GM19463 (cell line): ENCODE data around the gene TGM3.

Experiments used
- ATAC-seq: cut with Tn5 transposase; IDR thresholded peaks from one replicate; pipeline ENCODE4 v1.9.1; 2021; ENCODE audit warnings: mild to moderate bottlenecking, moderate library complexity; ENCODE audit not compliant: unreplicated experiment

The TGM3 gene

DNA sequence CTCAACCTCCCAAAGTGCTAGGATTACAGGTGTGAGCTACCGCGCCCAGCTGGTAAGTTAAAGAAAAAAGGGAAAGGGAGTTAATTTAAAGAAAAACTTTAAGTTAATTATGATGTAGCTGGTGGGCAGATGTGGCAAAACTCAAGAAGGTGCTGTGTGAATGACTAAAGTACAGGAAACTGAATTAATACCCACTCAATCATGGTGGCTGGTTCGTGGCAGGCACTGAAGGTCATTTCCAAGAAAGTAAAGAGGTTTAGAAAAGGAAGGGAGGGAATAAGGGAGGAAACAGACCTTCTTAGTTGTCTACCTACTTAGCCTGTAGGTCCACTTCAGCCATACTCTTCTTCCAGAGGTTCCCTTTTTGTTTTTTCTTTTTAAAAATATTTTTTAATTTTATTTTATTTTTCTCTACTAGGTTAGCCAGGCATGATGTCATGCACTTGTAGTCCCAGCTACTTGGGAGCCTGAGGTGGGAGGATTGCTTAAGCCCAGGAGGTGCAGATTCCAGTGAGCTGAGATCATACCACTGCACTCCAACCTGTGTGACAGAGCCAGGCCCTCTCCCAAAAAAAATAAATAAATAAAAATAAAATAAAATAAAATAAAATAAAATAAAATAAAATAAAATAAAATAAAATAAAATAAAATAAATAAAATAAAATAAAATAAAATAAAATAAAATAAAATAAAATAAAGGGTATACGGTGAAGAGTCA, 11.9 kb upstream of the TGM3 start:
- no peak for ATAC-seq

DNA sequence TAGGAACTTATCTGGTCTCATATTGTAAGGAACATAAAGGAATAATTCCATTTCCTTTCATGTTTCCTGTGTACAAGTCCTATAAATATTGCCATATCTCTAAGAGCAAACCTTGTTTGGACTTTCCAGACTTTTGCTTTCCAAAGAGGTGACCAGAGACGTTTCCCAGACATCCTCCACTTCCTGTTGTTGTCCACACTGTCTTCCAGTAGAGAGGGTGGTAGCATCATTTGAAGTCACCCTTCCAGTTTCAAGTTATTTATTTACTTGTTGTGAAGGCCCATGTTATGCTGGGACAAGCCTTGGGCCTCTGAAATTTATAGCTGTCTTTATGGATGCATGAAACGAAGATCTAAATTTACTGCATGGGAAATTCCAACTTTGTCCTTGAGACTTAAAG, 10.6 kb upstream of the TGM3 start:
- ATAC-seq = no peak

DNA sequence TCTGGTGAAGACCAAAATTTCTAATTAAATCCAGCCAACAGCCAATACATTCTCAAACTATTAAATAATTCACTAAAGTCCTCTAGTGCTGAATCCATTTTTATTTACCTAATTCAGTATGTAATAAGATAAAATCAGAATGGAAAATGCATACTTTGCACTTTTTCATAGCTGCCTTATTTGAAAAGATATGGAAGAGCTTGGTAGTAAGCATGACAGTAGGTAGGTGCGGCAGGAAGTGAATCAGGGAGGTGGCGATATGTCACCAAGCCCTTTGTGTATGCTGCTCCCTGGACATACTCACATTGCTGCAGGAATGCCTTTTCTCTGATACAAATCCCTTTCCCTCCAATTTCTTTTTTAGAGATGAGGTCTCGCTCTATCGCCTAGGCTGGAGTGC, 10.2 kb upstream of the TGM3 start:
- no peak for ATAC-seq

DNA sequence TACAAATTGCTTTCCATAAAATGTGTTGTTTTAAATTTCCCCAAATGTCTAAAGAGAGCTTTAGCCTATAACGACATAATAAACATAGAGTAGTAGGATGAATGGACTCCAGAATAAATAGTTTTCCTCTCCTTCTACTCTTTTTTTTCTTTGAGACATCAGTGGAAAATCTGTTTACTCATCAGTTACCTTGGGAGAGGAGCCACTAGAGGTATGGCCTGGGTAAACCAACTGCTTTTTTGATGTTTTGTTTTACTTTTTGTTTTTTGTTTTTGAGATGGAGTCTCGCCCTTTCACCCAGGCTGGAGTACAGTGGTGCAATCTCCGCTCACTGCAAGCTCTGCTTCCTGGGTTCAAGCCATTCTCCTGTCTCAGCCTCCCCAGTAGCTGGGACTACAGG, 8.3 kb upstream of the TGM3 start:
- no peak for ATAC-seq

DNA sequence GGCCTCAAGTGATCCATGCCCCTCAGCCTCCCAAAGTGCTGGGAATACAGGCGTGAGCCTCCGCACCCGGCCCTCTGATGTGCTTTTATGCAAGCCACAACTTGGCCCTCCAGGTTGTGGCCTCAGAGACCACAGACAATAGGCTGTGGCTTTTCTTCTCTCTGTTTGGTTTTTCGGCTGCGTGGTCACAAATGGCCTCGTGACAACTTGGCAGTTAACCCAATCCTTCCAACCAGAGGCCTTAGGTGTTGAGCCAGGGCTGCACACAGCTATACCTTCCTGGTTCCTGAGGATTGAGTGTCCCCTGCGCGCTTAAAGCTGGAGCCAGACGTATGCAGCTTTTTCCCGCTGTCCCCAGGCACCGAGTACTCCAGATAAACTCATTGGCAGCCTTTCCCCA, 6.3 kb upstream of the TGM3 start:
- no peak for ATAC-seq

DNA sequence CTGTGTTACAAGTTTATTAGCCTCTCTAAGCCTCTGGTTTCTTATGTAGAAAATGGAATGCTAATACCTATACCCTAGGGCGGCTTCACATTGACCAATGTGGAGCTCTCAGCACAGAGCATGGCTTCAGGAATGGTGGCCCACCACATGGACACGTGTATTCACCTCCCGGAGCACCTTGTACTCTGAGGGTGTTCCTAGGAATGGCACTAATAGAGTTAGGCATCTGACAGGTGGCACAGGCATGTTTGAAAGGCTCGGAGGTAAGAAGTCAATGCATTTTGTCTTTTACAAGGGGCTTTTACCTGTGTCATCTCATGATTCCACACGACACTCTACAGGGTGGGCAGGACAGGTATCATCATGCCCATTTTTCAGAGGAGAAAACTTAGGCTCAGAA, 5.3 kb upstream of the TGM3 start:
- no peak for ATAC-seq

DNA sequence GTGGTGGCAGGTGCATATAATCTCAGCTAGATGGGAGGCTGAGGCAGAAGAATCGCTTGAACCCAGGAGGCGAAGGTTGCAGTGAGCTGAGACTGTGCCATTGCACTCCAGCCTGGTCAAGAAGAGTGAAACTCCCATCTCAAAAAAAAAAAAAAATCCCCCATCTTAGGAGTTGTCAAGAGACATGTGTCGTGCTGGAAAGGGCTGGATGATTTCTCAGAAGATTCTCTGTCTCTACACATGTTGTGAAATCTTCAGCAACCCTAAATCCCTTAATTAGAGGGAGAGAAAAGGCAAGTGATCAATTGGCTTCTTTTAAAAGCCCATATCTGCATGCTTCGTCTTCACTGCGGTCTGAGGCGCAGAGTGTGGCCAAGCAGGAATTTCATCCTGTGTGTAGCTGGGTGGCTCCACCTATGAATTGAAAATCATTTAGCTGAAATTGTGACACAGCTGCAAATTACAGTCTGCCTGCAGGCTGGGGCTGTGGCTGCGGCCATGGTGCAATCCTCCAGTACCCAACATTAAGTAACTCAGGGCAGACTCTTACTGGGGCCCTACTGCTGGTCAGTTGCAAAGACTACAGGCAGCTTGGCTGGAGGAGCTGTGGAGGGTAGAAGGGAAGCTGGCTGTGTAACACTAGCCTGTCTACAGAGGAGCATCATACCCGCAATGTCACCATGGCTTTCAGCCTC, 3.2 kb upstream of the TGM3 start:
- no peak for ATAC-seq

DNA sequence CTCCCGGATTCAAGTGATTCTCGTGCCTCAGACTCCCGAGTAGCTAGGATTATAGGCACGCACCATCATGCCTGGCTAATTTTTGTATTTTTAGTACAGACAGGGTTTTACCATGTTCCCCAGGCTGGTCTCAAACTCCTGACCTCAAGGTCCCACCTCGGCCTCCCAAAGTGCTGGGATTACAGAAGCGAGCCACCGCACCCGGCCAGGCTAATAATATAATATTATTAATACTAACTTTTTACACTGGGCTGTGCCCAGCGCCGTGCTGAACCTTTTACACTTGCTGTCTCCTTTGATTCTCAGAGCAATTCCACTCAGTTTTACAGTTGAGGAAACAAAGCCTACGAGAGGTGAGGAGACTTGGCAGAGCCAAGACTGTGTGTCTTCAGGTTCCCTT, 2.3 kb upstream of the TGM3 start:
- no peak for ATAC-seq

DNA sequence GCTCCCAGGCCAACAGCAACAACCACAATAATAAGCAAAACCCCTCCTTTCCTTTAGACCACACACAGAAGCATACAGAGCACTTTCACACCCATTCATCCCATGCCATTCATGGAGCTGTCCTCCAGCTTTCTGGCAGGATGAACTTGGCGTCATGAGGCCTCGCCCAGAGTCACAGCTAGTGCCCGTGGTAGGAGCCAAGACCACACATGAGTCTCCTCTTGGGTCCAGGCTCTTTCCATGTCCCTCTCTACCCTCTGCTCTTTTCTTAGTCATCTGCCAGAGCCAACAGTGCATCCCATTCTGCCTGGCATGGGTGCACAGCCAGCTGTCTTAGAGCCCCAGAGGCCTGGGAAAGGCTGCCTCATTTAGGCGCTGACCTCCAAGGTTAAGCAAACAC, 1.8 kb upstream of the TGM3 start:
- no peak for ATAC-seq

DNA sequence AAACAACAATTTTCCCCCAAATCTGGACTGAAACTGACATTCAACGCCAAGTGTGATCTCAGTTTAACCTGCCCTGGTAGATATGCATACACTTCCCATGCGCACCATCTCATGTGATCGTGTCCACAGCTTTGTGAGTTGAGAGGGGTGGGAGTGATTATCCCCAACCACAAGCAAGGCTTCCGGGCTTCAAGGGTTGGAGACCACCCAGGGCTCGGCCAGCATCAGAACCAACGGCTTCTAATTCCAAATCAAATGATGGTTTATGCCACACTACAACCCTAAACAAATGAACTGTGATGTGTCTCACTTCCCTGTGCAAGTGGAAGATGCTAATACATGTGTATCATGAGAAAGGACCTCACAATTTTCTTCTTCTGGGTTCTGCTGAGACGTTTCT, 515 bp upstream of the TGM3 start:
- ATAC-seq = no peak

DNA sequence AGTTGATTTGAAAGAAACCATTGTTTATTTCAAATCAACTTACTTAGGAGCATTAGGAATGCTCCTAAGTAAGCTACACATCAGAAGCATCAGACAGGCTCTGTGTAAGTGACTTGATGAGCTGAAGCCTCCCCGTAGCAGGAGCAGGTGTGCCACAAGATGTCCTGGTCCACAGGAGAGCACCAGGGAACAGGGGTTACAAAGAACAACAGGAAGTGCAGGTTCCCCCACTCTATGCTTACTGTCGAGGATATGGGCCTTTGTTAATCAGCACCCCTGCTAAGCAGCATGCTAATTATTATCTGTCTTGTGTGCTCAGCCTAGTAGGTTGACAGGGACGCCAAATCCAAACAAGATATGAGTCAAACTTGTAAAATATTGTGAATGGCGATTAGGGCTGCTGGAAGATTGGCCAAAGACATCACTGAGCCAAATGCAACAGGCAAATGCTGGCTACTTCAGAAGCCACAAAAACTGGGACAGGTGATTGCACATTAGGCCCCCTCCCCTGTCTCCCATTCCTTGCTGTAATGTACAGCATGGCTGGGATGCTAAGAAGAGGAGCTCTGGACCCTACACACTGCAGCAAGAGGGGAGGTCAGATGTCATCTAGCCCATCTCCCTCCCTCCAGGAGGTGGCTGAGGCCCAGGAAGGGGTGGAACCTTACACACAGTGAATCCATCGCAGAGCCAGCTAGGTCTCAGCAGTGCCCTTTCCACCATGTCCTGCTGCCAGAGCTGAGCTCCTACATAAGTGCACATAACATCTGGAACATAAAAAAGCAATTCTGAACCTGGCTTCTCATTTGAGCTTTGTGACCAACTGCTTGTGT, 939 bp downstream of the TGM3 start:
- no peak for ATAC-seq

DNA sequence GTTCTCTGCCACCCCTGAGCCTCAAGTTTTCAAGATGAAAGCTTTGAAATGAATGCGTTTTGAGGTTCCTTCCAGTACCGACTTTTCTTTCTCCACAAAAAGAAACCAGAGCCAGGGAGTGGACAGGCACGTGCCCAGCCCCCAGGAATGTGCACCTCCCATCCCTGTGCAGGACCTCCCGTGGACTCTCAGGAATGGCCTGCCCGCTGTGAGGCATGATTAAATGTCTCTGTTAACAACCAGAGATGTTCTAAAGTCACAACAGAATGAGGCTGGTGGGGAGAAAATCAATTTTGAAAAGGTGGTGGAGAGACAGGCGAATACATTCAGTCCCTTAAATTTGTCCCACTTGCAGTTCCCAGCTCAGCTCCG, 1.5 kb downstream of the TGM3 start:
- ATAC-seq = no peak

DNA sequence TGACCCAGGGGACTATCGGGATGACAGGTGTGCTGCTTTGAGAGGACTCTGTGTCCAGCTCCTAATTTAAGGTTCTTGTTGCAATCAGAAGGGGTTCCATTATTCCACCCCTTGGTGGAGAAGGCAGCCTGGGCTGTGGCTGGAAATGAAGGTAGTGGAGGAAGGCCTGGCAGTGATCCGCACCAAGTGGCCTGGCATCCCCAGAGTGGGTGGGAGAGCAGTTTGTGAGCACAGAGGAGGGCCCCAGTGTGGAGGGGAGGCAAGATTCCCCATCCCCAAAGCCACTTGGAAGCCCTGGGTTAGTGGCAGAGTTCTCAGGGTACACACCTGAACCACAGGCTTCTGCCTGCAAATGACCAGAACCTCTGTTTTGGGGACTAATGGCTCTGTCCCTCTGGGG, 2.3 kb downstream of the TGM3 start:
- no peak for ATAC-seq

DNA sequence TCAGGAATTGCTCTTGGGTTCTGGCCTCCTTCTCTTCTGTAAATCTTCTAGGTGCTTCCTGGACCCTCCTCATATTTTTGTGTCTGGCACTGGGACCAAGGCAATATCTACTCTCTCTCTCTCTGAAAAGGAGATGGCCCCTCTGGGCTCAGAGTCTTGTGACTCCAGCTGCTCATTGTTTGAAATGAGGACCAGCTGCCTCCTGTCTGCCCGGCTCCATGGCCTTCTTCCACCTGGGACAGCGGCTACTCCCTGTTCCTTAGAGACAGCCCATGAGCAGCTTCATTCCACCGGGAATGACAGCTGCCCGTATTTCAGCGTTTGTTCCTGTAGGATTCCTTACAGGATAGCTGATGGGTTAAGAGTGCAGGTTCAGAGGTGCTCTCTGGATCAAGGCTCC, 2.9 kb downstream of the TGM3 start:
- no peak for ATAC-seq

DNA sequence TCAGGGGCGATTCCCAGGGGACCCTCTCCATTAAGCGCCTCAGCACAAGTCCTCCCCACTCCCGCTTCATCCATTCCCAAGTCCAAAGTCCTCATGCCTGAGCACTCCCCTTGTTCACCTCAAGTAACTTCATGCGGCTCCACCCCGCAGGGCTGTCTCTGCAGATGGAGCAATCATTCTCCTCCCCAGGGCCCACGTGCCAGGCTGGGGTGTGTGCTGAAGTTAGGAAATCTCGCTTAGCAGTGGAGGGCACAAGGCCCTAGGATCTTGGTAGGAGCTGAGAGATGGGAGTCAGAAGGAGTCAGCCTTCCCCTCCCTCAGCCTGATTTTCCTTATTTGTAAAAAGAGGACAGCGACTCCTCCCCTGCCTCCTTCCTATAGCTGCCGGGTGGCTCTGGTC, 3.5 kb downstream of the TGM3 start:
- ATAC-seq = no peak

DNA sequence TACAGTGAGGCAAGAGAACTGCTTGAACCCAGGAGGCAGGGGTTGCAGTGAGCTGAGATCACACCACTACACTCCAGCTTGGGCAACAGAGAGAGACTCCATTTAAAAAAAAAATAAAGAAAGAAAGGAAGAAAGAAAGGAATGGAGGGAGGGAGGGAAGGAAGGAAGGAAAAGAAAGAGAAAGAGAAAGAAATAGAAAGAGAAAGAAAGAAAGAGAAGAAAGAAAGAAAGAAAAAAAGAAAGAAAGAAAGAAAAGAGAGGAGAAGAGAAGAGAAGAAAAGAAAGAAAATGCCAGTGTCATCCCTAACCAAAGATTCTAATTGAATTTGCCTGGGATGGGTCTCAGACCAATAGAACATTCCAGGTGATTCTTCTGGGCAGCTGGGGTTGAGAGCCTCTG, 4.2 kb downstream of the TGM3 start:
- ATAC-seq = no peak

DNA sequence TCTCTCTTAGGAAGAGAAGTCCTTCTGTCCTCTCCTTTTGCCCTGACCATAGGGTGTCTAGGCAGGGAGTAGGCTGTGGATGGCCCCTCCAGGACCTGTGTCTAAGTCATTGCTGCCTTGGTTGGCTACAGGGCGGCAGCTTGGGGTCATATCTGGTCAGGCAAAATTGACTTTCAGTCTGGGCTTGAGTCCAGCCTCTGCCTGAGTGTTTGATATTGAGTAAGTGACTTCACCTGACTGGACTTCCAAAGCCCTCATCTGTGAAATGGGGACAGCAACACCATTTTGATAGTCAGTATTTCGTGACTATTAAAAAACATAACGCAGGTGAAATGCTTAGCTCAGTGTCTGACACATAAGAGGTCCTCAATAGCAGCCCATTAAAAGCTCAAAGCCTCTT, 4.6 kb downstream of the TGM3 start:
- no peak for ATAC-seq

DNA sequence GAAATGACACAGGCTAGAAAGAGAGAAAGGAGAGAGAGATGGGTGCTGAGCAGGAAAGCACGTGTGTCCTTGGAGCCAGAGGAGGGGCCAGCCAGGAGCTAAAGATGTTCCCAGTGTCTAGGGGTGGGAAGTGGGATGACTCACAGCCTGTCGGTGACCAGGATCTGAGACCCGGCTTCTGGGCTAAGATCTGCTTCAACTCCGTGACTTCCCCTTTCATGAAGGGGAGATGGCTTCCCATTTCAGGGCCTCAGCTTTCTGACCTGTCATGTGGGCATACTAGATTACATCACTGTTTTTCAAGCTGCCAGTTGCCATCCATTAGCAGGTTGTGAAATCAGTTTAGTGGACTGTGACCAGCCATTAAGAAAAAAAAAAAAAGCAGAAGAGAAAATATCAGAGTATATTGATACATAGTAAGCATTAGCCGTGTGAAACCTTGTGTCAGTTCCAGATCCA, 5.4 kb downstream of the TGM3 start:
- ATAC-seq = no peak

DNA sequence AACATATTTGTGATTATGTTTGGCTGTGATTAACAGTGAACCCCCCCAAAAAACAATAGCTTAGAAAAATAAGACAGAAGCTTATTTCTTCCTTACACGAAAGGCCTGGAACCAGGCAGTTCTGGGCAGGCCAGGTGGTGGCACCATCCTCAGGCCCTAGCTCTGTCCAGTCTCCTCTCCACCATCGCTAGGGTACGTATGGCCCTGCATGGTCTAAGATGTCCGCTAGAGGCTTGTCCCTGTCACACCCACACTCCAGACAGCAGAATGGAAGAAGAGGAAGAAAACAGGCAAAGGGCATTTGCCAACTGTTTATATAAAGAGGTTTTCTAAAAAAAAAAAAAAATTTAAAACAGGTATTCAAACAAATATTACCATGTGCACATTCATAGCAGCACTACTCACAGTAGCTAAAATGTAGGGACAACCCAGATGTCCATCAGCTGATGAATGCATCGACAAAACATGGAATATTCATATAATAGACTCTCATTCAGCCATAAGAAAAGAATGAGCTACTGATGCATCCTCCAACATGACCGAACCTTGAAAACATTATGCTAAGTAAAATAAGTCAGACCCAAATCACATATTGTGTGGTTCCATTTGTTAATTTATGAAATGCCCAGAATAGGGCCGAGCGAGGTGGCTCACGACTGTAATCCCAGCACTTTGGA, 6.7 kb downstream of the TGM3 start:
- ATAC-seq = no peak

DNA sequence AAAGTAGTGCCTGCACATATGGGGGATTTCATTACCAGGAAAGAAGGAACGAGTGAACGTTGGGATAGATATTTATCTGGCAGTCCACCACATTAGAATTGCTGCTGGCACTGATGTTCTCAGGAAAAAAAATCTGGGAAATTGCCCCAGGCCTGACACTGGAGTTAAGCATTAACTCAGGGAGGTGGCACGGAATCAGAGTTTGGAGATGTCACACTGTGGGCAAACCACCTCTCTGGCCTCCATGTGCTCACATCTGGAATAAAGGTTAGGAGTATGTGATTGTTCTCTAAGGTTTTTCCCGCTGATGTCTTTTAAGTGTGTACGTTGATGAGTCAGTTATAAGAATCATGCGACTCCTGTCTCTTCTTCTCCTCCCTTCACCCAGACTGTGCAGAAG, 7.9 kb downstream of the TGM3 start:
- no peak for ATAC-seq

DNA sequence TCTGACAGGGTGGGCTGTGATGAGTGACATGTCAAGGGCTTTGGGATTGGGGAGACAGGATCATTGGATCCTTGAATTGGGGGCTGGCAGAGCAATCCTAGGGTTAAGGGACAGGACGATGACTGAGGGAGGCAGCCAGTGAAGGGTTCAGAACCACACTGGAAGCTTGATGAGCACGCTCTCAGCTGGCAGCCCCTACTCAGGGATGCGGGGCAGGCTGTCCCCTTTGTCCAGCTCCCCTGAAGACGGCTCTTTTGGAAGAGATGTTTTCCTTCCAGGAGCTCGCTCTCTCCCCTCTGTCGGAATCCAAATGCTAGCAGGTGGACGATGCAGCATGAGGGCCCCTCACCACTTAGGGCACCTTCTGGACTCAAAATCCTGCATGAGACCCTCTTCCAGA, 8.4 kb downstream of the TGM3 start:
- no peak for ATAC-seq
